Neural progenitor cell (in vitro differentiated cells): ENCODE results near the gene RAD23B. TPM values are rescaled to one million over a fixed set of nuclear protein-coding genes. Genes with fewer than 3 reads are reported as not detected.

Experiments used
- DNase-seq: peaks from one replicate; pipeline ENCODE4 v3.0.0-alpha.2; 2016; ENCODE audit warnings: low spot score
- H2AFZ ChIP-seq: fragments of 200-600 bp; sonication (generic); replicated peaks from 2 replicates; pipeline ENCODE4 v1.6.1; 2016; ENCODE audit warnings: antibody characterized with exemption
- H3F3A ChIP-seq: fragments of 200-600 bp; sonication (generic); 2 replicates; pipeline ENCODE4 v1.6.1; 2016; ENCODE audit warnings: antibody characterized with exemption, low read depth
- H3K27ac ChIP-seq: fragments of 200-600 bp; sonication (generic); 2 replicates; pipeline ENCODE4 v1.5.1; 2016; ENCODE audit warnings: mild to moderate bottlenecking
- H3K27me3 ChIP-seq: fragments of 200-600 bp; sonication (generic); 2 replicates; pipeline ENCODE4 v1.6.1; 2016; ENCODE audit warnings: mild to moderate bottlenecking, moderate library complexity
- H3K36me3 ChIP-seq: fragments of 200-600 bp; sonication (generic); 2 replicates; pipeline ENCODE4 v1.5.1; 2016
- H3K4me1 ChIP-seq: fragments of 200-600 bp; sonication (generic); 2 replicates; pipeline ENCODE4 v1.6.1; 2016; ENCODE audit warnings: mixed run types
- H3K4me2 ChIP-seq: fragments of 200-600 bp; sonication (generic); 2 replicates; pipeline ENCODE4 v1.6.1; 2016
- H3K4me3 ChIP-seq: fragments of 200-600 bp; sonication (generic); 2 replicates; pipeline ENCODE4 v1.5.1; 2016
- H3K79me2 ChIP-seq: fragments of 200-600 bp; sonication (generic); 2 replicates; pipeline ENCODE4 v1.6.1; 2016; ENCODE audit warnings: low read depth
- H3K9ac ChIP-seq: fragments of 200-600 bp; sonication (generic); 2 replicates; pipeline ENCODE4 v1.6.1; 2016
- H3K9me3 ChIP-seq: fragments of 200-600 bp; sonication (generic); 2 replicates; pipeline ENCODE4 v1.5.1; 2016; ENCODE audit warnings: low read depth
- H4K20me1 ChIP-seq: fragments of 200-600 bp; sonication (generic); 2 replicates; pipeline ENCODE4 v1.6.1; 2016; ENCODE audit warnings: low read depth
- H3K27ac Mint-ChIP-seq: 3 replicates; pipeline ENCODE4 v1.8.0; 2021; ENCODE audit warnings: mixed read lengths
- H3K27me3 Mint-ChIP-seq: 2 replicates; pipeline ENCODE4 v1.8.0; 2022; ENCODE audit warnings: low read depth, mild to moderate bottlenecking, inconsistent platforms, moderate library complexity, mixed read lengths; ENCODE audit not compliant: insufficient read depth
- H3K36me3 Mint-ChIP-seq: 3 replicates; pipeline ENCODE4 v1.8.0; 2021; ENCODE audit warnings: mixed read lengths
- H3K4me1 Mint-ChIP-seq: 3 replicates; pipeline ENCODE4 v1.8.0; 2021; ENCODE audit warnings: mixed read lengths
- H3K4me3 Mint-ChIP-seq: 3 replicates; pipeline ENCODE4 v1.8.0; 2021; ENCODE audit warnings: mild to moderate bottlenecking, moderate library complexity, mixed read lengths
- H3K9me3 Mint-ChIP-seq: 3 replicates; pipeline ENCODE4 v1.8.0; 2020; ENCODE audit warnings: mixed read lengths
- EZH2 ChIP-seq: fragments of 200-600 bp; sonication (generic); IDR thresholded peaks from 2 replicates; pipeline ENCODE4 v1.6.1; 2017; ENCODE audit warnings: antibody characterized with exemption, mild to moderate bottlenecking, moderate library complexity
- EZH2phosphoT487 ChIP-seq: fragments of 200-600 bp; sonication (generic); IDR thresholded peaks from 2 replicates; pipeline ENCODE4 v1.6.1; 2017; ENCODE audit warnings: antibody characterized with exemption
- total RNA-seq: library from RNA; depleted of rRNA; stranded (reverse); fragments of >200 nt; gene quantifications from 2 replicates; pipeline ENCODE4 v1.2.3, GENCODE V29; 2015; ENCODE audit warnings: low replicate concordance
- TF ChIP-seq, protein P1 (sequence below): fragments of 200-600 bp; sonication (generic); IDR thresholded peaks from 2 replicates; pipeline ENCODE4 v1.5.1; 2017; ENCODE audit warnings: antibody characterized with exemption, mild to moderate bottlenecking

Gene RAD23B
- total RNA-seq, 1 donor from 2014 or later, result 178 TPM

DNA sequence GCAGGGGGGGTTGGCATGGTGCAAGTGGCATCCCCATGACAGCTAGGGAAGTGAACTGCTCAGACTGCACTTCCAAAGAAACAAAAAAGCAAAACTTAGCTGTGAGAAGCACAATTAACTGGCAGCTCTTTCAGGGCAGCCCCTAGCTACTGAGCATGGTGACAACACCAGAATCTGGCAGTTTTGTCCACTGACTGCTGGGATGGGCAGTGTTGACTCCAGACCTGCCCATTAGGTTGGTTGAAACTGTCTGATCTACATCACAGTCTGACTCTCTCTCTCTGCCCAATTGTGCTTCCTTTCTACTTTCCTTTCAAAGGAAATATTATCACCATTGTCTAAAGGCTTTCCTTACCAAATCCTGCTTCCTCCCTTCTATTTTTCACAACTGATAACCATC is 12.5 kb upstream of the RAD23B start:
- no peak overlapping the region for H2AFZ ChIP-seq
- Mint-ChIP-seq H3K36me3 (no peaks in the 10 kb centered on the region), H3K4me3 (no peak overlapping the region), H3K27ac (no peak overlapping the region), H3K9me3 (peaks cover 2% of the 10 kb centered on the region), H3K4me1 (no peaks in the 10 kb centered on the region), H3K27me3 (peaks cover 2% of the 10 kb centered on the region)
- H3K9ac ChIP-seq, result no peak overlapping the region
- no peaks in the 10 kb centered on the region for H3F3A ChIP-seq
- H3K4me1 ChIP-seq, result no peaks in the 10 kb centered on the region
- H3K36me3 ChIP-seq, result no peaks in the 10 kb centered on the region
- H4K20me1 ChIP-seq, result no peaks in the 10 kb centered on the region
- no peaks in the 10 kb centered on the region for H3K9me3 ChIP-seq
- no peaks in the 10 kb centered on the region for H3K79me2 ChIP-seq
- no peak for DNase-seq
- no peaks in the 10 kb centered on the region for H3K27me3 ChIP-seq
- no peak for TF ChIP-seq EZH2phosphoT487
- TF ChIP-seq EZH2, result no peak
- TF ChIP-seq, protein P1, sequence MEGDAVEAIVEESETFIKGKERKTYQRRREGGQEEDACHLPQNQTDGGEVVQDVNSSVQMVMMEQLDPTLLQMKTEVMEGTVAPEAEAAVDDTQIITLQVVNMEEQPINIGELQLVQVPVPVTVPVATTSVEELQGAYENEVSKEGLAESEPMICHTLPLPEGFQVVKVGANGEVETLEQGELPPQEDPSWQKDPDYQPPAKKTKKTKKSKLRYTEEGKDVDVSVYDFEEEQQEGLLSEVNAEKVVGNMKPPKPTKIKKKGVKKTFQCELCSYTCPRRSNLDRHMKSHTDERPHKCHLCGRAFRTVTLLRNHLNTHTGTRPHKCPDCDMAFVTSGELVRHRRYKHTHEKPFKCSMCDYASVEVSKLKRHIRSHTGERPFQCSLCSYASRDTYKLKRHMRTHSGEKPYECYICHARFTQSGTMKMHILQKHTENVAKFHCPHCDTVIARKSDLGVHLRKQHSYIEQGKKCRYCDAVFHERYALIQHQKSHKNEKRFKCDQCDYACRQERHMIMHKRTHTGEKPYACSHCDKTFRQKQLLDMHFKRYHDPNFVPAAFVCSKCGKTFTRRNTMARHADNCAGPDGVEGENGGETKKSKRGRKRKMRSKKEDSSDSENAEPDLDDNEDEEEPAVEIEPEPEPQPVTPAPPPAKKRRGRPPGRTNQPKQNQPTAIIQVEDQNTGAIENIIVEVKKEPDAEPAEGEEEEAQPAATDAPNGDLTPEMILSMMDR, result no peak
- no peak overlapping the region for H3K4me3 ChIP-seq
- H3K4me2 ChIP-seq, result no peak overlapping the region
- H3K27ac ChIP-seq, result no peak overlapping the region

DNA sequence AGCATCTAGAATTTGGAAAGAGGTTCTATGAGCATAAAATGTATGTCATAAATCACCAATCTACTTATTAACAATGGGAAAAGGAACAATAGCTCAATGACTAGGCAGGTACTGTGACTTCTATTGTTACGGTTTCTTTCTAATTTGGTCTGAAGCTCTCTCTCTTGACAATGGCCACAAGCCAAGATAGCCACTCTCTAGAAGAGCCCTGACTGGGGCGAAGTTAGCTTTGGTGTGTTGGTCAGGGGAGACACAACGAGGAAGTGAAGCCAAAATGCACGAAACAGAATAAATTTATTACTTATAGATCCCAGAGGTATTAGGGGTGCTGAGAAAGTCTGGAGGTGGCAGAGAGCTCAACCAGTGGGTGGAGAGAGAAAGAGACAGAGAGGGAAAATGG is 9.4 kb upstream of the RAD23B start:
- no peaks in the 10 kb centered on the region for H3K36me3 Mint-ChIP-seq
- TF ChIP-seq EZH2phosphoT487 (no peak), EZH2 (no peak)
- TF ChIP-seq, protein P1, result no peak
- no peaks in the 10 kb centered on the region for H3K9me3 ChIP-seq
- H3K9ac ChIP-seq, result no peak overlapping the region
- no peaks in the 10 kb centered on the region for H3K79me2 ChIP-seq
- H3K27me3 ChIP-seq, result no peaks in the 10 kb centered on the region
- H3K36me3 ChIP-seq, result no peaks in the 10 kb centered on the region
- no peak overlapping the region for H3K27ac Mint-ChIP-seq
- H3K4me2 ChIP-seq, result no peak overlapping the region
- H2AFZ ChIP-seq, result no peak overlapping the region
- H3K4me3 ChIP-seq, result no peak overlapping the region
- no peak for DNase-seq
- H4K20me1 ChIP-seq, result no peaks in the 10 kb centered on the region
- H3K4me3 Mint-ChIP-seq, result no peak overlapping the region
- no peaks in the 10 kb centered on the region for H3K4me1 Mint-ChIP-seq
- peaks cover 5% of the 10 kb centered on the region for H3K27me3 Mint-ChIP-seq
- H3K27ac ChIP-seq, result no peak overlapping the region
- no peaks in the 10 kb centered on the region for H3K4me1 ChIP-seq
- no peaks in the 10 kb centered on the region for H3F3A ChIP-seq
- H3K9me3 Mint-ChIP-seq, result no peaks in the 10 kb centered on the region

DNA sequence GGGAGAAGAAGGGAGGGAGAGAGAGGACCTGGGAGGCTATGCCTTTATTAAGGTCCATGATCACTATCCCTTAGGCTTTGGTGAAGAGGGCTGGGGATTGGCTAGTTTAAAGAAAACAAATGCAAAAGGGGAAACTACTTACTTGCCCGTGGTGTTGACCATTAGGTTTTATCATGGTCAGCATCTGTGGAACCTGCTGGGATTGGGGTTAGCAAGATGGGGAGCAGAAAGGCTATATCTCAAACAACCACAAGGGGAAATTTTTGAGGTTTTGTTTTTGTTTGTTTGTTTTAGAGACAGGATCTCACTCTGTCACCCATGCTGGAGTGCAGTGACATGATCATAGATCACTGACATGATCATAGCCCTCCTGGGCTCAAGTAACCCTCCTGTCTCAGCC is 9.0 kb upstream of the RAD23B start:
- Histone ChIP-seq H3K4me1 (no peaks in the 10 kb centered on the region), H3K9me3 (no peaks in the 10 kb centered on the region), H4K20me1 (no peaks in the 10 kb centered on the region), H2AFZ (no peak overlapping the region), H3K4me3 (no peak overlapping the region), H3K36me3 (no peaks in the 10 kb centered on the region), H3K79me2 (no peaks in the 10 kb centered on the region), H3K27me3 (no peaks in the 10 kb centered on the region), H3F3A (no peaks in the 10 kb centered on the region), H3K4me2 (no peak overlapping the region), H3K27ac (no peak overlapping the region), H3K9ac (no peak overlapping the region)
- Mint-ChIP-seq H3K4me3 (no peak overlapping the region), H3K36me3 (no peaks in the 10 kb centered on the region), H3K27me3 (peaks cover 5% of the 10 kb centered on the region), H3K9me3 (no peaks in the 10 kb centered on the region), H3K4me1 (no peaks in the 10 kb centered on the region), H3K27ac (no peak overlapping the region)
- no peak for TF ChIP-seq EZH2
- TF ChIP-seq, protein P1, result peak; percentile 14
- no peak for DNase-seq
